ENCODE results near the gene TAS2R3.
"Not testable (repeated sequence)": the region's sequence is repeated elsewhere in the genome, so short reads cannot be mapped to it uniquely, and the experiment has no call there.

DNA sequence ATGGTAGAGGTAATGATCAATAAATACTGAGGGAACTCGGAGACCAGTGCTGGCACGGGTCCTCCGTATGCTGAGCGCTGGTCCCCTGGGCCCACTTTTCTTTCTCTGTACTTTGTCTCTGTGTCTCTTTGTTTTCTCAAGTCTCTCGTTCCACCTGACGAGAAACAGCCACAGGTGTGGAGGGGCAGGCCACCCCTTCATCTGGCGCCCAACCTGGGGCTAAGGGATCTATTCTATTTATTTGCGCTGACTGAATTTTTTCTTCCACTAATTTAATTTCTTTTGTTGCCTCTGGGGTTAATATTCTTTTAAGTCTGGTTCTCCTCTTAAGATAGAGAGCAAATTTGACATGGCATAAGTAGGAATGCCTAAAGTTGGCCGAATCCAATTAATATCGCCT, 12.0 kb upstream of the TAS2R3 start:
- TF ChIP-seq, protein P1, sequence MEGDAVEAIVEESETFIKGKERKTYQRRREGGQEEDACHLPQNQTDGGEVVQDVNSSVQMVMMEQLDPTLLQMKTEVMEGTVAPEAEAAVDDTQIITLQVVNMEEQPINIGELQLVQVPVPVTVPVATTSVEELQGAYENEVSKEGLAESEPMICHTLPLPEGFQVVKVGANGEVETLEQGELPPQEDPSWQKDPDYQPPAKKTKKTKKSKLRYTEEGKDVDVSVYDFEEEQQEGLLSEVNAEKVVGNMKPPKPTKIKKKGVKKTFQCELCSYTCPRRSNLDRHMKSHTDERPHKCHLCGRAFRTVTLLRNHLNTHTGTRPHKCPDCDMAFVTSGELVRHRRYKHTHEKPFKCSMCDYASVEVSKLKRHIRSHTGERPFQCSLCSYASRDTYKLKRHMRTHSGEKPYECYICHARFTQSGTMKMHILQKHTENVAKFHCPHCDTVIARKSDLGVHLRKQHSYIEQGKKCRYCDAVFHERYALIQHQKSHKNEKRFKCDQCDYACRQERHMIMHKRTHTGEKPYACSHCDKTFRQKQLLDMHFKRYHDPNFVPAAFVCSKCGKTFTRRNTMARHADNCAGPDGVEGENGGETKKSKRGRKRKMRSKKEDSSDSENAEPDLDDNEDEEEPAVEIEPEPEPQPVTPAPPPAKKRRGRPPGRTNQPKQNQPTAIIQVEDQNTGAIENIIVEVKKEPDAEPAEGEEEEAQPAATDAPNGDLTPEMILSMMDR (IDR thresholded peaks at IDR 0.05) = not testable (repeated sequence)
- not testable (repeated sequence) for TF ChIP-seq POLR2A (IDR thresholded peaks at IDR 0.05)
